Natural killer cell (primary cell): ENCODE measurements around the gene F12. TPM values are rescaled to one million over a fixed set of nuclear protein-coding genes. Genes with fewer than 3 reads are reported as not detected.

ENCODE experiments used
- ATAC-seq, 3 donors: fragments of 150-1000 bp in 2 of 3; fragments of 200-7000 bp in 1 of 3; cut with Tn5 transposase; 1 replicate in 1 of 3; 2 replicates in 2 of 3; pipeline ENCODE4 v1.10.0; 2021; ENCODE audit warnings: mild to moderate bottlenecking in 2 of 3, moderate library complexity in 2 of 3
- DNase-seq, 2 donors: peaks; one replicate each; pipeline versions ENCODE4 v3.0.0 to v3.0.0-alpha.2; 2013 to 2021; ENCODE audit warnings: mixed read lengths in 1 of 2
- H3K27ac ChIP-seq: one replicate; pipeline ENCODE4 v1.5.1; 2013; ENCODE audit warnings: mild to moderate bottlenecking, low read length
- H3K27me3 ChIP-seq: one replicate; pipeline ENCODE4 v1.6.1; 2013; ENCODE audit warnings: low read length; ENCODE audit not compliant: control insufficient read depth, insufficient read depth
- H3K36me3 ChIP-seq: one replicate; pipeline ENCODE4 v1.6.1; 2013; ENCODE audit warnings: low read length; ENCODE audit not compliant: control insufficient read depth, insufficient read depth
- H3K4me1 ChIP-seq: one replicate; pipeline ENCODE4 v1.6.1; 2013; ENCODE audit warnings: low read length; ENCODE audit not compliant: control insufficient read depth, insufficient read depth
- H3K4me3 ChIP-seq: one replicate; pipeline ENCODE4 v1.5.1; 2013; ENCODE audit warnings: low read length
- H3K9me3 ChIP-seq: one replicate; pipeline ENCODE4 v1.6.1; 2013; ENCODE audit warnings: low read length; ENCODE audit not compliant: control insufficient read depth, insufficient read depth
- H3K27ac Mint-ChIP-seq, 2 donors: one replicate each; pipeline ENCODE4 v1.8.0; 2022; ENCODE audit warnings: mild to moderate bottlenecking in 2 of 2, mixed read lengths in 2 of 2, moderate library complexity in 1 of 2
- H3K27me3 Mint-ChIP-seq, 2 donors: one replicate each; pipeline ENCODE4 v1.8.0; 2022; ENCODE audit warnings: low read depth in 2 of 2, mixed read lengths in 2 of 2
- H3K36me3 Mint-ChIP-seq: one replicate; pipeline ENCODE4 v1.8.0; 2022; ENCODE audit warnings: mixed read lengths
- H3K4me1 Mint-ChIP-seq, 2 donors: one replicate each; pipeline ENCODE4 v1.8.0; 2022; ENCODE audit warnings: mixed read lengths in 2 of 2
- H3K4me3 Mint-ChIP-seq: one replicate; pipeline ENCODE4 v1.8.0; 2022; ENCODE audit warnings: mild to moderate bottlenecking, moderate library complexity, mixed read lengths
- H3K9me3 Mint-ChIP-seq, 2 donors: one replicate each; pipeline ENCODE4 v1.8.0; 2022; ENCODE audit warnings: mixed read lengths in 2 of 2
- WGBS: methylation state at CpG from one replicate; pipeline ENCODE4 v1.1.7; 2013; ENCODE audit warnings: missing lambda C conversion rate; ENCODE audit not compliant: insufficient coverage; 5-methylcytosine and 5-hydroxymethylcytosine counted together
- intact Hi-C: fragments of 100-400 bp; cut with micrococcal nuclease; formaldehyde crosslinking; loops from one replicate; pipeline ENCODE4 v1.14.2; 2022
- total RNA-seq, 4 donors: library from RNA; stranded (reverse); fragments of 120-200 nt in 1 of 4; gene quantifications; one replicate each; pipeline versions ENCODE4 v1.2.3 to v1.2.4, GENCODE V29; 2013 to 2022
- TF ChIP-seq, protein P1 (sequence below): fragments of 200-600 bp; IDR thresholded peaks from one replicate; pipeline ENCODE4 v1.8.0; 2022; ENCODE audit warnings: antibody characterized with exemption

F12 gene
- total RNA-seq, 3 donors from 2014 or later (not counting 1 experiment from before 2014, with no cell fraction given), result 0.66 to 1.7 (median 0.93) TPM

- Mint-ChIP-seq H3K27ac (peak overlapping the region; percentile 88 to 89), H3K9me3 (no peaks in the 10 kb centered on the region), H3K36me3 (no peaks in the 10 kb centered on the region), H3K4me3 (peak overlapping the region; percentile 90), H3K27me3 (no peaks in the 10 kb centered on the region), H3K4me1 (peaks cover 64 to 79% of the 10 kb centered on the region in 2 donors)
- H3K27me3 ChIP-seq, result no peaks in the 10 kb centered on the region
- 2% methylated on average over 5 of the region's 5 CpGs for WGBS
- H3K36me3 ChIP-seq, result peaks cover 7% of the 10 kb centered on the region
- peak overlapping the region; percentile 85 for H3K4me3 ChIP-seq
- DNase-seq, result no peak
- no peaks in the 10 kb centered on the region for H3K9me3 ChIP-seq
- intact Hi-C loops, result loop anchor here (5.0 kb wide), 2 partner anchors 34 to 46 kb away; partner anchors contain the start of gene MXD3
- H3K4me1 ChIP-seq, result peaks cover 80% of the 10 kb centered on the region
- H3K27ac ChIP-seq, result peak overlapping the region; percentile 51
- no peak for ATAC-seq
- TF ChIP-seq, protein P1, sequence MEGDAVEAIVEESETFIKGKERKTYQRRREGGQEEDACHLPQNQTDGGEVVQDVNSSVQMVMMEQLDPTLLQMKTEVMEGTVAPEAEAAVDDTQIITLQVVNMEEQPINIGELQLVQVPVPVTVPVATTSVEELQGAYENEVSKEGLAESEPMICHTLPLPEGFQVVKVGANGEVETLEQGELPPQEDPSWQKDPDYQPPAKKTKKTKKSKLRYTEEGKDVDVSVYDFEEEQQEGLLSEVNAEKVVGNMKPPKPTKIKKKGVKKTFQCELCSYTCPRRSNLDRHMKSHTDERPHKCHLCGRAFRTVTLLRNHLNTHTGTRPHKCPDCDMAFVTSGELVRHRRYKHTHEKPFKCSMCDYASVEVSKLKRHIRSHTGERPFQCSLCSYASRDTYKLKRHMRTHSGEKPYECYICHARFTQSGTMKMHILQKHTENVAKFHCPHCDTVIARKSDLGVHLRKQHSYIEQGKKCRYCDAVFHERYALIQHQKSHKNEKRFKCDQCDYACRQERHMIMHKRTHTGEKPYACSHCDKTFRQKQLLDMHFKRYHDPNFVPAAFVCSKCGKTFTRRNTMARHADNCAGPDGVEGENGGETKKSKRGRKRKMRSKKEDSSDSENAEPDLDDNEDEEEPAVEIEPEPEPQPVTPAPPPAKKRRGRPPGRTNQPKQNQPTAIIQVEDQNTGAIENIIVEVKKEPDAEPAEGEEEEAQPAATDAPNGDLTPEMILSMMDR, result no peak
Observed at GRCh38 chr5:177358370-177358819, 51.0 kb downstream of the F12 start.

DNA sequence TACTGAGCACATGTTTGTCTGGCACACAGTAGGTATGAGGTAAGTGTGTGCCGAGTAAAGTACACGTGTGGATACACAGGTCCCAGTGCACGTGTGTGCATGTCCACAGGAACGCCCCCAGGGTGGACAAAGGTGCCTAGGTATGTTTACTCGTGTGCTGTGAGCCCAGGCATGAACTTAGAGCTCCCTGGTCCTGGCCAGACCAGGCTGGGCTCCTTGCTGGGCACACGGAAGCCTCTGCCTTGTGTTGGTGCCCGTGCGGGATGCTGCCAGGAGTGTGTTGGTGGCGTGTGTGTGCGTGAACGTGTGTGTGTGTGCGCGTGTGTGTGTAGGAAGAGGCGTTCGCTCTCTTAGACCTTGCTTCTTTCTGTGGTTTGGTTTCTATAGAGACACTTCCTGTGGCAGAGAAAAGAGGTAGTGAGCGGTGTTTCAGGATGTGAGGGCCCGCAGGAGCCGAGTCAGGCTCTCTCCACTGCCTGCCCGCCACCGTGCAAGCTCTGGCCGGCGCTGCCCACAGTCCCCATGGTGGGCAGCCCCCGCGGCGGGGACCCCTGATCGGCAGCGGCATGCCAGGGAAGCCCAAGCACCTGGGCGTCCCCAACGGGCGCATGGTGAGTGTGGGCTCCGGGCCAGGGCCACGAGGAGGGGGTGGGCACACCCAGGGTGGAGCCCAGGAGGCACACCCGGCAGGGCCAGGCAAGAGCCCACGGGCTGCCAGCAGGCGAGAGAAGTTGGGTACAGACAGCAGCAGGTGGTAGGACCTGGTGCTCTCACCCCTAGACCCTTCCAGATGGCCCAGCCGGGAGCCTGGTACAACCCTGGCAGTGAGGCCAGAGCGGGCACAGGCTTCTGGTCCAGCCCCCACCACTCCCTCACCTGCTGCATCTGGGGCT lies 51.7 kb downstream of the F12 start, which contains the start of gene RGS14:
Gene RGS14 (plus strand): TSS at position 466 of the 893 bp plus-strand sequence. CDS start 101 bp downstream, at position 567.
- Histone ChIP-seq H3K4me3 (peak within 1 kb of the TSS; percentile 85), H3K27me3 (no peaks in the 10 kb centered on the region), H3K9me3 (no peaks in the 10 kb centered on the region), H3K27ac (peak within 1 kb of the TSS; percentile 51), H3K36me3 (peaks cover 7% of the 10 kb centered on the region), H3K4me1 (peaks cover 73% of the 10 kb centered on the region)
- Mint-ChIP-seq H3K9me3 (no peaks in the 10 kb centered on the region), H3K4me3 (peak within 1 kb of the TSS; percentile 90), H3K36me3 (no peaks in the 10 kb centered on the region), H3K27me3 (no peaks in the 10 kb centered on the region), H3K27ac (peak within 1 kb of the TSS; percentile 88 to 89), H3K4me1 (peaks cover 64 to 72% of the 10 kb centered on the region in 2 donors)
- DNase-seq, result peak; percentile 55 to 90
- WGBS, result under 1% methylated on average over 37 of the region's 37 CpGs
- intact Hi-C loops, result loop anchor here (5.0 kb wide), 2 partner anchors 35 to 45 kb away; partner anchors contain the start of gene MXD3
- ATAC-seq, result peak; percentile 92 to 95 (median 95)
- TF ChIP-seq, protein P1, result no peak

- no peaks in the 10 kb centered on the region for H3K27me3 Mint-ChIP-seq
- ATAC-seq, result no peak
- intact Hi-C loops, result loop anchor here (5.0 kb wide), 2 partner anchors 35 to 45 kb away; partner anchors contain the start of gene MXD3
- peak overlapping the region; percentile 51 for H3K27ac ChIP-seq
- H3K36me3 Mint-ChIP-seq, result no peaks in the 10 kb centered on the region
- peak overlapping the region; percentile 88 to 89 for H3K27ac Mint-ChIP-seq
- H3K36me3 ChIP-seq, result peaks cover 5% of the 10 kb centered on the region
- H3K4me1 ChIP-seq, result peaks cover 70% of the 10 kb centered on the region
- H3K4me3 ChIP-seq, result no peak overlapping the region
- WGBS, result 53% methylated on average over 5 of the region's 5 CpGs
- TF ChIP-seq, protein P1, result no peak
- H3K4me1 Mint-ChIP-seq, result peaks cover 61 to 67% of the 10 kb centered on the region in 2 donors
- H3K9me3 ChIP-seq, result no peaks in the 10 kb centered on the region
- no peak for DNase-seq
- H3K27me3 ChIP-seq, result no peaks in the 10 kb centered on the region
- no peaks in the 10 kb centered on the region for H3K9me3 Mint-ChIP-seq
- peak overlapping the region; percentile 90 for H3K4me3 Mint-ChIP-seq
Observed at GRCh38 chr5:177357146-177357458, 52.3 kb downstream of the F12 start.
